GM12891 (cell line): ENCODE measurements around the gene ASRGL1.

ENCODE experiments used
- POLR2A ChIP-seq: IDR thresholded peaks from 2 replicates; pipeline ENCODE4 v1.6.1; 2011; ENCODE audit warnings: low read depth, low read length, control low read depth
- TAF1 ChIP-seq: IDR thresholded peaks from 2 replicates; pipeline ENCODE4 v1.6.1; 2011; ENCODE audit warnings: low read depth, low read length, control low read depth

DNA sequence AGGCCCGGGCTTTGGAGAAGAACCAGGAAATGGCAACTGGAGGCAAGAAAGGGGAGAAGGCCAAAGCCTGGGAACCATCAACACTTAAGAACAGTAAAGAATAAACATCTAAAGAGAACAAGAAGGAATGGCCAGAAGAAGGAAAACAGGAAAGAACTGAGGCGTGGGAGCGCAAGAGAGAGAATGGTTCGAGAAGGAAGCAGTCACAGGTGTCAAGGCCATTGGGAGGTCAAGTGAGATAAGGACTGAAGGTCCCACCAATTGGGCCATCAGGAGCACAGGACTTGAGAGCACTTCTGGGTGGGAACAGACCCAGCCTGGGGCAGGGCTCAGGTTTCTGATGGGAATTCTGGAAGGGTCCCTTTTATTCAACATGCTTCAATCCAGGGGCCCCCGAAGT lies 80.9 kb downstream of the ASRGL1 start:
- no peak for TF ChIP-seq TAF1
- TF ChIP-seq POLR2A, result no peak
